Activated CD4-positive, alpha-beta memory T cell treated with anti-CD3 and anti-CD28 coated beads for 36 hours (primary cell): Measurements from ENCODE around the gene MRPL58. TPM values are rescaled to one million over a fixed set of nuclear protein-coding genes. Genes with fewer than 3 reads are reported as not detected.

Source experiments
- CTCF ChIA-PET: fragments of 350-600 bp; sonication (Branson Sonifier 250); formaldehyde crosslinking; loops from one replicate; lab custom pipeline; 2021; ENCODE audit warnings: antibody characterized with exemption, inconsistent platforms; lab: Charles Lee
- POLR2A ChIA-PET: fragments of 350-600 bp; sonication (Branson Sonifier 250); formaldehyde crosslinking; loops from one replicate; lab custom pipeline; 2021; ENCODE audit warnings: antibody characterized with exemption; lab: Charles Lee
- DNase-seq: peaks from one replicate; pipeline ENCODE4 v3.0.0-alpha.2; 2020
- H3K27ac Mint-ChIP-seq: one replicate; pipeline ENCODE4 v1.8.0; 2021; ENCODE audit warnings: mixed read lengths
- H3K27me3 Mint-ChIP-seq: one replicate; pipeline ENCODE4 v1.8.0; 2021; ENCODE audit warnings: mixed read lengths
- H3K36me3 Mint-ChIP-seq: one replicate; pipeline ENCODE4 v1.8.0; 2021; ENCODE audit warnings: mixed read lengths
- H3K4me1 Mint-ChIP-seq: one replicate; pipeline ENCODE4 v1.8.0; 2021; ENCODE audit warnings: low read depth, mixed read lengths
- H3K4me3 Mint-ChIP-seq: one replicate; pipeline ENCODE4 v1.8.0; 2021; ENCODE audit warnings: mild to moderate bottlenecking, mixed read lengths
- H3K9me3 Mint-ChIP-seq: one replicate; pipeline ENCODE4 v1.8.0; 2021; ENCODE audit warnings: mixed read lengths
- intact Hi-C: fragments of 100-400 bp; cut with micrococcal nuclease; formaldehyde crosslinking; loops from one replicate; pipeline ENCODE4 v1.15.1; 2023
- total RNA-seq, 2 experiments: library from RNA; stranded (reverse); gene quantifications; one replicate each; pipeline ENCODE4 v1.2.3, GENCODE V29; 2021

MRPL58 gene
- total RNA-seq, 2 experiments from 2014 or later = 57.7 TPM

DNA sequence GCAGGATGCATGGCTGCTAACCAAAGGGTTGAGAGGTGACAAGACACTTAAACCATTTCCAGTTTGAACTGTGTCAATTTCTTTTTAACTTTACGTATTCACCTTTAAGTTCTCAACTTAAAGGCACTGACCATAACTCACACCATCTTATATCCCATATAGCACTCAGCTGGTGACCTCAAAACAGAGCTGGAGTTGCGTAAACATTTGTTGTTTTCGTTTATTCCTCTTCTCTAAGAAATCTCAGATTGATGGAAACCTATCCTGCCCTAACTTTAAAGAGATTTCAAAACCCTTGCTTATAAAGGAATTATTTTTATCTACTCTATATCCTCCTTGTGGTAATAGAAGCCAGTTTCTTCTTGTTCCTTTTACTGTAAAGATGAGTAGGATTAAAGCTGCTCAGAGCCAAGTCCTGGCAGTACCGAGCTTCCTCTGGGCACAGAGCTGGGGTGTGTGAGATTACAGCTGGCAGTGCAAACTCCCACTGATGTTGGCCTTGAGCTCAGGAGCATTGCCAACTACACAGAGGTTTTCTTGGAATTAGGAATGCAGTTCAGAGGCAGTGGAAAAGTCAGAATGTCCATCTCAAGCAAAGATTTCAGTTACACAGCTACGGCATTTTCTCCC lies 35.9 kb downstream of the MRPL58 start:
- H3K27me3 Mint-ChIP-seq = no peaks in the 10 kb centered on the region
- intact Hi-C loops = loop anchor here (5.0 kb wide), 5 partner anchors 36 to 134 kb away; partner anchors contain the start of genes ARMC7, JPT1, MRPL58 and NT5C
- H3K4me3 Mint-ChIP-seq = peak overlapping the region; percentile 97
- no peak for DNase-seq
- ChIA-PET POLR2A (no interaction called here), CTCF (interaction anchor here (0.9 to 2.3 kb wide), 6 partner anchors 12 to 364 kb away, joined by 3 to 9 read pairs (median 4); partner anchors contain the start of gene NT5C)
- no peaks in the 10 kb centered on the region for H3K9me3 Mint-ChIP-seq
- peak overlapping the region; percentile 90 for H3K27ac Mint-ChIP-seq
- peaks cover 17% of the 10 kb centered on the region for H3K36me3 Mint-ChIP-seq
- peaks cover 42% of the 10 kb centered on the region for H3K4me1 Mint-ChIP-seq

DNA sequence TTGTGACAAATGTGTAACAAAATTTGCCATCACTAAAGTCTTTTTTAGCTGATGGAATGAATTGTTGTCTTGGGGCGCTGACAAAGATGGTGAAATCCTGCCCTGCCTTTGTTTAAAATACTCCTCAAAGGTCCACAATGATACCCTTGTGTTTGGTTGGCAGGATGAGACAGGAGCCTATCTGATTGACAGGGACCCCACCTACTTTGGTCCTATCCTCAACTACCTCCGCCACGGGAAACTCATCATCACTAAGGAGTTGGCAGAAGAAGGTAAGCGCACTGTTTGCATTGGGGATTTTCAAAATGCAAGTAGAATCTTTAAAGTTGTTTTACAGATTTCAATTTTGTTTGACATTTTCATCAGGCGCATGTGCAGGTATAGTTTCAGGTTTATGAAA lies 36.6 kb downstream of the MRPL58 start:
- Mint-ChIP-seq H3K9me3 (no peaks in the 10 kb centered on the region), H3K27ac (no peak overlapping the region), H3K4me1 (peaks cover 38% of the 10 kb centered on the region), H3K27me3 (no peaks in the 10 kb centered on the region), H3K4me3 (no peak overlapping the region), H3K36me3 (peaks cover 19% of the 10 kb centered on the region)
- ChIA-PET CTCF (interaction anchor here (0.9 to 1.7 kb wide), 7 partner anchors 11 to 363 kb away, joined by 3 to 7 read pairs (median 3); partner anchors contain the start of gene NT5C), POLR2A (no interaction called here)
- intact Hi-C loops = loop anchor here (5.0 kb wide), 5 partner anchors 37 to 133 kb away; partner anchors contain the start of genes ARMC7, JPT1, MRPL58 and NT5C
- DNase-seq = no peak

DNA sequence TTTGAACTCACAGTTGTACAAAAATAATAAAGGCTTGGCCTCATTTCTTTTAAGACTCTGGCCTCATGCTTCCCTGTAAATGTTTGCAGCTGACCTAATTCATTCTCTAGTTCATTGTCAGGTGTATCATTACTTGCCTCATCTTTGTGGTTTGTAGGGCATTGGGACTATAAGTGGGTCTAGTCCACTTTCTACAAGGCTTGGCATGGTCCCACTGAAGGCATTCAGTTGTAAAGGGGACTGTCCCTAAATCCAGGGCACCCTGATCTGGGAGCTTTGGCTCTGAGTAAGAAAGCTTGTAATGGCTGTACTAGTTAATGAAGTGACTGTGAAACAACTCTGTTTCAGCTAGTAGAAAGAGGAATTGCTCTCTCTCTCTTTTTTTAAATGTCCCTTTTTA lies 37.2 kb downstream of the MRPL58 start:
- no peaks in the 10 kb centered on the region for H3K9me3 Mint-ChIP-seq

GRCh38 chr17:75051941-75052340 lies 39.5 kb downstream of the MRPL58 start:
- Mint-ChIP-seq H3K4me1 (peaks cover 27% of the 10 kb centered on the region), H3K36me3 (peaks cover 30% of the 10 kb centered on the region), H3K9me3 (no peaks in the 10 kb centered on the region), H3K27ac (no peak overlapping the region), H3K27me3 (no peaks in the 10 kb centered on the region), H3K4me3 (no peak overlapping the region)
- no peak for DNase-seq
- ChIA-PET POLR2A (no interaction called here), CTCF (interaction anchor here (3.0 kb wide), 1 partner anchor 62 kb away, joined by 9 read pairs; no protein-coding TSS in a partner anchor)
- intact Hi-C loops = no loop called here

More for the DNA sequence above, 37.2 kb downstream of the MRPL58 start:
- H3K27ac Mint-ChIP-seq = no peak overlapping the region
- intact Hi-C loops = loop anchor here (5.0 kb wide), 5 partner anchors 37 to 133 kb away; partner anchors contain the start of genes ARMC7, JPT1, MRPL58 and NT5C
- ChIA-PET POLR2A (interaction anchor here (0.6 to 1.1 kb wide), 2 partner anchors 15 to 68 kb away, joined by 3 read pairs; no protein-coding TSS in a partner anchor), CTCF (interaction anchor here (1.1 to 3.0 kb wide), 4 partner anchors 56 to 89 kb away, joined by 3 to 9 read pairs (median 5); no protein-coding TSS in a partner anchor)
- H3K36me3 Mint-ChIP-seq = peaks cover 22% of the 10 kb centered on the region
- H3K27me3 Mint-ChIP-seq = no peaks in the 10 kb centered on the region
- H3K4me3 Mint-ChIP-seq = no peak overlapping the region
- DNase-seq = no peak
- H3K4me1 Mint-ChIP-seq = peaks cover 36% of the 10 kb centered on the region

- H3K4me1 Mint-ChIP-seq = peaks cover 7% of the 10 kb centered on the region
- intact Hi-C loops = no loop called here
- no peak overlapping the region for H3K4me3 Mint-ChIP-seq
- H3K27me3 Mint-ChIP-seq = no peaks in the 10 kb centered on the region
- H3K36me3 Mint-ChIP-seq = peaks cover 36% of the 10 kb centered on the region
- no peaks in the 10 kb centered on the region for H3K9me3 Mint-ChIP-seq
- POLR2A ChIA-PET = interaction anchor here (1.3 kb wide), 1 partner anchor 27 kb away, joined by 3 read pairs; no protein-coding TSS in a partner anchor
- H3K27ac Mint-ChIP-seq = no peak overlapping the region
- CTCF ChIA-PET = interaction anchor here (0.6 to 2.5 kb wide), 17 partner anchors 10 to 246 kb away, joined by 3 to 8 read pairs (median 4); partner anchors contain the start of gene NUP85
- no peak for DNase-seq
These were observed 47.2 kb downstream of the MRPL58 start for GRCh38 chr17:75059369-75060345.

DNA sequence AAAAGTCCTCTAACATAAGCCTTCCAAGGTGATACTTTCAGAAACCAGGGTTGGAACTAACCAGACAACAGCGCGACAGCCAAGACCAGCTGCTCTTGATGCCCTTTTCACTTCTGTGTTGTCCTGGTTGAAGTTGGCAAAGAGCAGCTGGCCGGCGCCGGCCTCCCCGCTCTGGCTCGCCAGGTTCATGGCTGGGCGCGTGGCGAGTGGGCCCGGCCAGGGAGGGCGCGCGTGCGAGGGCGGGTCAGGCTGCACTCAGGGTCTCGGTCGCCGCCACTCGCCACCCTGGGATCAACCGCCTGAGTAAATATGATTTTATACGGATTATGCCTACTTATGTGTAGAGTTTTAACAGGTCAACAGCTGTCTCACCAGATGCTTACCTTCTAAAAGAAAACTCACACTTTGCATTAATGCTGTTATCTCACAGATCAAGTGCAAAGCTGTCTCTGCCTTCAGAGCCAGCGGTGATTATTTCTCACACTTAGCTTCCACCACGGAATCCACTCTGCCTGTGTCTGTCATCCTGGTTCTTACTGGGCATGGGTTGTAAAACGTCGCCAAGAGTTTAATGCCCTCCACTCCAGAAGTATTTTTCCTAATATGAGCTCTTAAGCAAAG lies 48.1 kb downstream of the MRPL58 start:
- POLR2A ChIA-PET = interaction anchor here (1.3 kb wide), 1 partner anchor 27 kb away, joined by 3 read pairs; no protein-coding TSS in a partner anchor

GRCh38 chr17:75061055-75061438 lies 48.6 kb downstream of the MRPL58 start:
- Mint-ChIP-seq H3K4me1 (peaks cover 19% of the 10 kb centered on the region), H3K4me3 (no peak overlapping the region), H3K27me3 (no peaks in the 10 kb centered on the region), H3K36me3 (peaks cover 38% of the 10 kb centered on the region), H3K27ac (no peak overlapping the region), H3K9me3 (no peaks in the 10 kb centered on the region)
- no peak for DNase-seq
- intact Hi-C loops = no loop called here
- ChIA-PET POLR2A (interaction anchor here (0.6 to 1.3 kb wide), 2 partner anchors 26 to 60 kb away, joined by 3 read pairs; no protein-coding TSS in a partner anchor), CTCF (interaction anchor here (1.0 to 2.5 kb wide), 6 partner anchors 53 to 141 kb away, joined by 3 to 6 read pairs (median 4); no protein-coding TSS in a partner anchor)

More for the DNA sequence above, 48.1 kb downstream of the MRPL58 start:
- no peak overlapping the region for H3K27ac Mint-ChIP-seq
- DNase-seq = no peak
- H3K4me3 Mint-ChIP-seq = no peak overlapping the region
- H3K9me3 Mint-ChIP-seq = no peaks in the 10 kb centered on the region
- CTCF ChIA-PET = interaction anchor here (0.6 to 2.5 kb wide), 13 partner anchors 9 to 245 kb away, joined by 3 to 8 read pairs (median 4); no protein-coding TSS in a partner anchor
- H3K36me3 Mint-ChIP-seq = peaks cover 41% of the 10 kb centered on the region
- peaks cover 15% of the 10 kb centered on the region for H3K4me1 Mint-ChIP-seq
- intact Hi-C loops = no loop called here
- H3K27me3 Mint-ChIP-seq = no peaks in the 10 kb centered on the region

- Mint-ChIP-seq H3K36me3 (peaks cover 33% of the 10 kb centered on the region), H3K27me3 (no peaks in the 10 kb centered on the region), H3K27ac (no peak overlapping the region), H3K4me1 (peaks cover 24% of the 10 kb centered on the region), H3K9me3 (no peaks in the 10 kb centered on the region), H3K4me3 (no peak overlapping the region)
- no peak for DNase-seq
- ChIA-PET CTCF (interaction anchor here (1.0 kb wide), 1 partner anchor 100 kb away, joined by 4 read pairs; no protein-coding TSS in a partner anchor), POLR2A (interaction anchor here (0.6 kb wide), 1 partner anchor 59 kb away, joined by 3 read pairs; no protein-coding TSS in a partner anchor)
- intact Hi-C loops = no loop called here
These were observed 49.1 kb downstream of the MRPL58 start for GRCh38 chr17:75061618-75062017.

DNA sequence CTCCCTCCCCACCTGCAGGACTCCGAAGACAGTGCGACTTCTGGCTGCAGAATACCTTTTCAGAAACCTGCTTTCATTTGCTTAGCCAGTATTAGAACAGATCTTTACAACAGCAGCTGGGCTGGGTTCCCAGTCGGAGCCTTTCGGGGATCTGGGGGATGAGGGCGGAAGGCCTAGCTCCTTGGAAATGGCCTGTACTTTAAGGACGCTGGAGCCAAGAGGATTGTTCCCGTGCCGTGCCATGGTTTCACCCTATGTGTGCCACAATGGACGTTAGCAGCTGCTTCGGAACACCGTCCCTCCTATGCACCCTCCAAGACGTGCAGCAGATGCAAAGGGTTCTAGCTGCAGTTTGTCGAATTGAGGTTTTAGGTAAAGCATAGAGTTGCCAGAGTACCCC lies 50.7 kb downstream of the MRPL58 start:
- no peaks in the 10 kb centered on the region for H3K27me3 Mint-ChIP-seq
- peaks cover 33% of the 10 kb centered on the region for H3K36me3 Mint-ChIP-seq
- no peak overlapping the region for H3K4me3 Mint-ChIP-seq
- peaks cover 32% of the 10 kb centered on the region for H3K4me1 Mint-ChIP-seq
- ChIA-PET CTCF (interaction anchor here (0.6 to 2.5 kb wide), 3 partner anchors 44 to 102 kb away, joined by 3 to 11 read pairs (median 3); no protein-coding TSS in a partner anchor), POLR2A (no interaction called here)
- no peaks in the 10 kb centered on the region for H3K9me3 Mint-ChIP-seq
- no peak for DNase-seq
- no peak overlapping the region for H3K27ac Mint-ChIP-seq
- intact Hi-C loops = no loop called here

- intact Hi-C loops = no loop called here
- Mint-ChIP-seq H3K27ac (no peak overlapping the region), H3K27me3 (no peaks in the 10 kb centered on the region), H3K4me1 (peaks cover 32% of the 10 kb centered on the region), H3K9me3 (no peaks in the 10 kb centered on the region), H3K4me3 (no peak overlapping the region), H3K36me3 (peaks cover 33% of the 10 kb centered on the region)
- no peak for DNase-seq
- POLR2A ChIA-PET = no interaction called here
- CTCF ChIA-PET = interaction anchor here (0.5 to 2.5 kb wide), 2 partner anchors 50 to 129 kb away, joined by 3 to 11 read pairs; no protein-coding TSS in a partner anchor
These were observed 51.2 kb downstream of the MRPL58 start for GRCh38 chr17:75063626-75064025.

GRCh38 chr17:75064040-75064439 lies 51.6 kb downstream of the MRPL58 start:
- no peaks in the 10 kb centered on the region for H3K9me3 Mint-ChIP-seq
- H3K4me3 Mint-ChIP-seq = no peak overlapping the region
- ChIA-PET POLR2A (no interaction called here), CTCF (interaction anchor here (0.5 to 2.5 kb wide), 2 partner anchors 50 to 129 kb away, joined by 3 to 11 read pairs; no protein-coding TSS in a partner anchor)
- peaks cover 33% of the 10 kb centered on the region for H3K36me3 Mint-ChIP-seq
- no peaks in the 10 kb centered on the region for H3K27me3 Mint-ChIP-seq
- no peak for DNase-seq
- peaks cover 35% of the 10 kb centered on the region for H3K4me1 Mint-ChIP-seq
- intact Hi-C loops = no loop called here
- H3K27ac Mint-ChIP-seq = no peak overlapping the region
